Esophagus muscularis mucosa (tissue), 4 donors: ENCODE data around the gene UNC5CL. TPM values are rescaled to one million over a fixed set of nuclear protein-coding genes. Genes with fewer than 3 reads are reported as not detected.

ENCODE experiments used
- DNase-seq: peaks from one replicate; pipeline ENCODE4 v3.0.0-alpha.2; 2017; ENCODE audit errors: extremely low spot score
- H3K27ac ChIP-seq, 4 donors: fragments of 200-600 bp; sonication (generic); replicated peaks in 1 of 4; 1 replicate in 3 of 4; 2 replicates in 1 of 4; pipeline ENCODE4 v1.5.1; 2016 to 2019; ENCODE audit warnings: mild to moderate bottlenecking in 1 of 4
- H3K27me3 ChIP-seq, 4 donors: fragments of 200-600 bp; sonication (generic); one replicate each; pipeline versions ENCODE4 v1.5.1 to v1.6.0; 2016 to 2019
- H3K36me3 ChIP-seq, 4 donors: fragments of 200-600 bp; sonication (generic); one replicate each; pipeline ENCODE4 v1.5.1; 2016 to 2019
- H3K4me1 ChIP-seq, 4 donors: fragments of 200-600 bp; sonication (generic); one replicate each; pipeline ENCODE4 v1.5.1; 2016 to 2019
- H3K4me3 ChIP-seq, 4 donors: fragments of 200-600 bp; sonication (generic); 1 replicate in 2 of 4; 2 replicates in 2 of 4; pipeline ENCODE4 v1.5.1; 2016 to 2019; ENCODE audit warnings: mild to moderate bottlenecking in 4 of 4, moderate library complexity in 1 of 4
- H3K9me3 ChIP-seq, 4 donors: fragments of 200-600 bp; sonication (generic); 1 replicate in 3 of 4; 2 replicates in 1 of 4; pipeline ENCODE4 v1.5.1; 2016 to 2019
- EP300 ChIP-seq: sonication (generic); formaldehyde crosslinking; IDR thresholded peaks from one replicate; pipeline ENCODE4 v1.6.1; 2017; ENCODE audit warnings: antibody characterized with exemption
- POLR2A ChIP-seq: fragments of 450-650 bp; IDR thresholded peaks from one replicate; pipeline ENCODE4 v1.6.1; 2017; ENCODE audit warnings: antibody characterized with exemption, moderate library complexity, mild to moderate bottlenecking, low read depth
- POLR2AphosphoS5 ChIP-seq, 2 donors: sonication (generic); formaldehyde crosslinking; IDR thresholded peaks; one replicate each; pipeline ENCODE4 v1.6.1; 2017; ENCODE audit warnings: antibody characterized with exemption in 2 of 2
- WGBS: methylation state at CpG from one replicate; pipeline ENCODE4 v1.1.5; 2018; 5-methylcytosine and 5-hydroxymethylcytosine counted together
- intact Hi-C: fragments of 100-400 bp; cut with DNase I; formaldehyde crosslinking; loops from one replicate; pipeline ENCODE4 v1.15.1; 2023
- total RNA-seq, 4 donors: library from RNA; depleted of rRNA; stranded (reverse); fragments of >200 nt; gene quantifications; one replicate each; pipeline versions ENCODE4 v1.1.0 to v1.2.1, GENCODE V29; 2016
- TF ChIP-seq, protein P1 (sequence below), 3 experiments: fragments of 200-600 bp in 2 of 3; fragments of 450-650 bp in 1 of 3; sonication (generic) in 2 of 3; IDR thresholded peaks; one replicate each; pipeline ENCODE4 v1.5.1; 2017 to 2019; ENCODE audit warnings: antibody characterized with exemption in 3 of 3, mild to moderate bottlenecking in 2 of 3, moderate library complexity in 1 of 3

The UNC5CL gene
- total RNA-seq, 4 donors from 2014 or later, result 0.33 to 0.83 (median 0.60) TPM

GRCh38 chr6:41058783-41059181 lies 19.8 kb upstream of the UNC5CL start:
- H3K36me3 ChIP-seq, result peaks cover 0 to 37% (median 10%) of the 10 kb centered on the region in 4 donors
- peaks cover 27 to 81% (median 66%) of the 10 kb centered on the region in 4 donors for H3K4me1 ChIP-seq
- H3K9me3 ChIP-seq, result no peaks in the 10 kb centered on the region
- peak overlapping the region; percentile 48 to 65 (median 55) for H3K27ac ChIP-seq
- TF ChIP-seq EP300 (no peak), POLR2AphosphoS5 (IDR thresholded peaks at IDR 0.05) (no peak), POLR2A (no peak)
- TF ChIP-seq, protein P1, sequence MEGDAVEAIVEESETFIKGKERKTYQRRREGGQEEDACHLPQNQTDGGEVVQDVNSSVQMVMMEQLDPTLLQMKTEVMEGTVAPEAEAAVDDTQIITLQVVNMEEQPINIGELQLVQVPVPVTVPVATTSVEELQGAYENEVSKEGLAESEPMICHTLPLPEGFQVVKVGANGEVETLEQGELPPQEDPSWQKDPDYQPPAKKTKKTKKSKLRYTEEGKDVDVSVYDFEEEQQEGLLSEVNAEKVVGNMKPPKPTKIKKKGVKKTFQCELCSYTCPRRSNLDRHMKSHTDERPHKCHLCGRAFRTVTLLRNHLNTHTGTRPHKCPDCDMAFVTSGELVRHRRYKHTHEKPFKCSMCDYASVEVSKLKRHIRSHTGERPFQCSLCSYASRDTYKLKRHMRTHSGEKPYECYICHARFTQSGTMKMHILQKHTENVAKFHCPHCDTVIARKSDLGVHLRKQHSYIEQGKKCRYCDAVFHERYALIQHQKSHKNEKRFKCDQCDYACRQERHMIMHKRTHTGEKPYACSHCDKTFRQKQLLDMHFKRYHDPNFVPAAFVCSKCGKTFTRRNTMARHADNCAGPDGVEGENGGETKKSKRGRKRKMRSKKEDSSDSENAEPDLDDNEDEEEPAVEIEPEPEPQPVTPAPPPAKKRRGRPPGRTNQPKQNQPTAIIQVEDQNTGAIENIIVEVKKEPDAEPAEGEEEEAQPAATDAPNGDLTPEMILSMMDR (IDR thresholded peaks at IDR 0.05), result no peak
- H3K27me3 ChIP-seq, result no peaks in the 10 kb centered on the region
- intact Hi-C loops, result no loop called here
- H3K4me3 ChIP-seq, result no peak overlapping the region
- no peak for DNase-seq
- 65% methylated on average over 2 of the region's 2 CpGs for WGBS

- no peak overlapping the region for H3K4me3 ChIP-seq
- no peaks in the 10 kb centered on the region for H3K9me3 ChIP-seq
- intact Hi-C loops, result no loop called here
- peak overlapping the region; percentile 60 to 74 (median 62) for H3K27ac ChIP-seq
- no peak for TF ChIP-seq POLR2A
- peak; percentile 26 to 57 for TF ChIP-seq POLR2AphosphoS5 (IDR thresholded peaks at IDR 0.05)
- 64% methylated on average over 6 of the region's 6 CpGs for WGBS
- H3K27me3 ChIP-seq, result no peaks in the 10 kb centered on the region
- no peak for DNase-seq
- H3K4me1 ChIP-seq, result peaks cover 31 to 93% (median 81%) of the 10 kb centered on the region in 4 donors
- H3K36me3 ChIP-seq, result peaks cover 0 to 22% (median 8%) of the 10 kb centered on the region in 4 donors
Measured at GRCh38 chr6:41056768-41057490, 17.9 kb upstream of the UNC5CL start.

- H3K4me3 ChIP-seq, result no peak overlapping the region
- no peaks in the 10 kb centered on the region for H3K27me3 ChIP-seq
- H3K4me1 ChIP-seq, result peaks cover 23 to 76% (median 70%) of the 10 kb centered on the region in 4 donors
- intact Hi-C loops, result no loop called here
- peaks cover 0 to 13% (median 0%) of the 10 kb centered on the region in 4 donors for H3K36me3 ChIP-seq
- WGBS, result 27% methylated on average over 3 of the region's 3 CpGs
- peak overlapping the region; percentile 60 to 74 (median 62) for H3K27ac ChIP-seq
- no peaks in the 10 kb centered on the region for H3K9me3 ChIP-seq
- no peak for DNase-seq
- no peak for TF ChIP-seq POLR2AphosphoS5 (IDR thresholded peaks at IDR 0.05)
- no peak for TF ChIP-seq EP300
- TF ChIP-seq POLR2A, result no peak
- TF ChIP-seq, protein P1 (IDR thresholded peaks at IDR 0.05), result no peak
Measured at GRCh38 chr6:41055149-41055548, 16.1 kb upstream of the UNC5CL start.

DNA sequence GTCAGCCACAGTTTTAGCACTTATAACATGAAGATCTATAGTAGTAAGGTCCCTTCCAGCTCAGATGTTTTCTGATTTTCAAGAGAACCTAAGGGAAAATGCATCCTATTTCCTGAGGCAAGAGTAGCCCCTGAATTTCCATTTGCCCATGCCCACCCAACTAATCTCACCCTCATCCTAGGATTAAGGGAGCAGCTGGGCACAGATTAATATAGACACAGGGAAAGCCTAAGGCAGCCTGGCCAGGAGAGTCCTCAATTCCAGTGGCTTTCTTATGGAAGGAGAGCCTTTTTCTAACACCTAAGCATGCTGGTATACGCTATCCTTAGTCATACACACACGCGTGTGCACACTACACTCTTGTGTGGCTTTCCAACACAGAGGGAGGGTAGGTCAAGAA lies 15.5 kb upstream of the UNC5CL start:
- Histone ChIP-seq H3K4me3 (no peak overlapping the region), H3K4me1 (peaks cover 29 to 78% (median 68%) of the 10 kb centered on the region in 4 donors), H3K36me3 (peaks cover 0 to 10% (median 0%) of the 10 kb centered on the region in 4 donors), H3K9me3 (no peaks in the 10 kb centered on the region), H3K27ac (peak overlapping the region; percentile 60 to 74 (median 62)), H3K27me3 (no peaks in the 10 kb centered on the region)
- no peak for DNase-seq
- 90% methylated on average over 3 of the region's 3 CpGs for WGBS
- no peak for TF ChIP-seq EP300
- no peak for TF ChIP-seq POLR2A
- TF ChIP-seq POLR2AphosphoS5 (IDR thresholded peaks at IDR 0.05), result no peak
- TF ChIP-seq, protein P1 (IDR thresholded peaks at IDR 0.05), result no peak
- intact Hi-C loops, result no loop called here

- WGBS, result 47% methylated on average over 5 of the region's 5 CpGs
- intact Hi-C loops, result no loop called here
- peaks cover 0 to 8% (median 0%) of the 10 kb centered on the region in 4 donors for H3K36me3 ChIP-seq
- H3K4me1 ChIP-seq, result peaks cover 32 to 69% (median 57%) of the 10 kb centered on the region in 4 donors
- no peaks in the 10 kb centered on the region for H3K27me3 ChIP-seq
- TF ChIP-seq EP300 (no peak), POLR2A (no peak), POLR2AphosphoS5 (IDR thresholded peaks at IDR 0.05) (peak in 1 of 2 donors; percentile 36)
- TF ChIP-seq, protein P1 (IDR thresholded peaks at IDR 0.05), result no peak
- H3K27ac ChIP-seq, result peak within 1 kb of the TSS; percentile 40 to 74 (median 58)
- H3K9me3 ChIP-seq, result no peaks in the 10 kb centered on the region
- DNase-seq, result no peak
- H3K4me3 ChIP-seq, result no peak within 1 kb of the TSS
Measured at GRCh38 chr6:41053041-41053440, 14.0 kb upstream of the UNC5CL start, which contains the start of gene APOBEC2. APOBEC2 (plus strand) TSS chr6:41053202; CDS start chr6:41053348, 146 bp downstream.
